Hepatocyte (in vitro differentiated cells): ENCODE results near the gene SLC66A3. TPM values are rescaled to one million over a fixed set of nuclear protein-coding genes. Genes with fewer than 3 reads are reported as not detected.

Experiments
- DNase-seq: peaks from one replicate; pipeline ENCODE4 v3.0.0-alpha.2; 2016; ENCODE audit warnings: low spot score
- H2AFZ ChIP-seq: fragments of 200-600 bp; sonication (generic); 2 replicates; pipeline ENCODE4 v1.6.0; 2016; ENCODE audit warnings: antibody characterized with exemption, mild to moderate bottlenecking
- H3K27ac ChIP-seq: fragments of 200-600 bp; sonication (generic); 2 replicates; pipeline ENCODE4 v1.5.1; 2016; ENCODE audit warnings: mild to moderate bottlenecking
- H3K27me3 ChIP-seq: fragments of 200-600 bp; sonication (generic); 2 replicates; pipeline ENCODE4 v1.6.1; 2016
- H3K36me3 ChIP-seq: fragments of 200-600 bp; sonication (generic); replicated peaks from 2 replicates; pipeline ENCODE4 v1.5.1; 2016; ENCODE audit warnings: low read depth; ENCODE audit not compliant: insufficient read depth
- H3K4me1 ChIP-seq: fragments of 200-600 bp; sonication (generic); 2 replicates; pipeline ENCODE4 v1.5.1; 2016; ENCODE audit warnings: mild to moderate bottlenecking, moderate library complexity; ENCODE audit not compliant: insufficient read depth
- H3K4me2 ChIP-seq: fragments of 200-600 bp; sonication (generic); 2 replicates; pipeline ENCODE4 v1.6.0; 2016
- H3K4me3 ChIP-seq: fragments of 200-600 bp; sonication (generic); 2 replicates; pipeline ENCODE4 v1.5.1; 2016; ENCODE audit warnings: mild to moderate bottlenecking
- H3K79me2 ChIP-seq: fragments of 200-600 bp; sonication (generic); 2 replicates; pipeline ENCODE4 v1.6.0; 2017; ENCODE audit warnings: mild to moderate bottlenecking
- H3K9me2 ChIP-seq: fragments of 200-600 bp; sonication (generic); replicated peaks from 2 replicates; pipeline ENCODE4 v1.6.0; 2017; ENCODE audit warnings: mild to moderate bottlenecking; ENCODE audit not compliant: insufficient read depth
- H3K9me3 ChIP-seq: fragments of 200-600 bp; sonication (generic); 2 replicates; pipeline ENCODE4 v1.5.1; 2016; ENCODE audit warnings: low read depth, mild to moderate bottlenecking
- H4K20me1 ChIP-seq: fragments of 200-600 bp; sonication (generic); 2 replicates; pipeline ENCODE4 v1.6.0; 2016; ENCODE audit warnings: mild to moderate bottlenecking; ENCODE audit not compliant: insufficient read depth, poor library complexity, severe bottlenecking
- EZH2 ChIP-seq: fragments of 200-600 bp; sonication (generic); IDR thresholded peaks from 2 replicates; pipeline ENCODE4 v1.6.1; 2016; ENCODE audit warnings: antibody characterized with exemption, mild to moderate bottlenecking, borderline replicate concordance
- EZH2phosphoT487 ChIP-seq: fragments of 200-600 bp; sonication (generic); IDR thresholded peaks from one replicate; pipeline ENCODE4 v1.6.1; 2018; ENCODE audit warnings: antibody characterized with exemption, mild to moderate bottlenecking, low read depth, moderate library complexity; ENCODE audit not compliant: unreplicated experiment, severe bottlenecking
- WGBS: methylation state at CpG from one replicate; pipeline ENCODE4 v1.1.6; 2016; ENCODE audit warnings: low lambda C conversion rate; ENCODE audit errors: missing lambda C conversion rate; 5-methylcytosine and 5-hydroxymethylcytosine counted together
- polyA plus RNA-seq: library from polyadenylated mRNA; unstranded; fragments of >200 nt; fragmentation: Nextera tagmentation; extraction: Ambion mirVana; gene quantifications from 2 replicates; pipeline ENCODE4 v1.2.1, GENCODE V29; 2016
- total RNA-seq: library from RNA; depleted of rRNA; stranded (reverse); fragments of >200 nt; gene quantifications from 2 replicates; pipeline ENCODE4 v1.2.3, GENCODE V29; 2014
- TF ChIP-seq, protein P1 (sequence below): fragments of 200-600 bp; sonication (generic); IDR thresholded peaks from 2 replicates; pipeline ENCODE4 v1.5.1; 2016; ENCODE audit warnings: antibody characterized with exemption, mild to moderate bottlenecking; ENCODE audit not compliant: poor library complexity

Gene SLC66A3
- total and polyA plus RNA-seq, 2 experiments from 2014 or later: 24.3 to 26.8 TPM

DNA sequence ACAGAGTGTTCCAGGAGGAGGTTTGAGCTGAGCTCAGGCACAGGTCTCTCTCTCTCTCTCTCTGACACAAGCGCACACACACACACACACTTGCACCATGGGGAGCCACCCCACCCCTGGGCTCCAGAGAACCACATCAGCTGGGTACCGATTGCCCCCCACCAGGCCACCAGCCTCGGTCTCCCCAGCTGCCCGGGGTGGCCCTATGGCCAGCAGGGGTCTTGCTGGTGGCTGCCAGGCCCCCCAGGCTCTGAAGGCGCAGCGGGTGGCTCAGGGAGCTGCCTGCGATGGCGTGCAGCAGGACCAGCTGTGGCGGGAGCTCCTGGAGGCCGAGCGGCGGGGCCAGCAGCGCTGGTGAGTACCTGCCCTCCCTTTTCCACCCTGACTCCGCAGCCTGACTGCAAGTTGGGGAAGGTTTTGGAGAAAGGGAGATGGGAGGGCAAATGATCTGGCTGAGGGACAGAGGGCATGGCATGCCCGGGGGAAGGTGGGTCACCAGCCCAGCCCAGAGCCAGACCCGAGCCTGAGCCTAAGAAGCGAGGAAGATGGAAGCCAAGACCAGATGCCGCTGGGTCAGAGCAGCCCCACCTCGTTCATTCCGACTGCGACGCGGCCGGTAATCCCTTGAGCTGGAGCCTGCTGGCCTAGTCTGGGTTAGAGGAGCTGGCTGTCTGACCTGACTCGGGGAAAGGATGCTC lies 21.9 kb upstream of the SLC66A3 start:
- no peak for DNase-seq
- no peaks in the 10 kb centered on the region for H3K27me3 ChIP-seq
- no peaks in the 10 kb centered on the region for H3K36me3 ChIP-seq
- H3K4me1 ChIP-seq: peaks cover 9% of the 10 kb centered on the region
- WGBS: 70% methylated on average over 25 of the region's 25 CpGs
- no peak overlapping the region for H3K27ac ChIP-seq
- peak overlapping the region; percentile 53 for H3K4me3 ChIP-seq
- no peaks in the 10 kb centered on the region for H3K79me2 ChIP-seq
- no peaks in the 10 kb centered on the region for H4K20me1 ChIP-seq
- H3K9me2 ChIP-seq: no peaks in the 10 kb centered on the region
- no peaks in the 10 kb centered on the region for H3K9me3 ChIP-seq
- peak overlapping the region; percentile 49 for H2AFZ ChIP-seq
- TF ChIP-seq, protein P1, sequence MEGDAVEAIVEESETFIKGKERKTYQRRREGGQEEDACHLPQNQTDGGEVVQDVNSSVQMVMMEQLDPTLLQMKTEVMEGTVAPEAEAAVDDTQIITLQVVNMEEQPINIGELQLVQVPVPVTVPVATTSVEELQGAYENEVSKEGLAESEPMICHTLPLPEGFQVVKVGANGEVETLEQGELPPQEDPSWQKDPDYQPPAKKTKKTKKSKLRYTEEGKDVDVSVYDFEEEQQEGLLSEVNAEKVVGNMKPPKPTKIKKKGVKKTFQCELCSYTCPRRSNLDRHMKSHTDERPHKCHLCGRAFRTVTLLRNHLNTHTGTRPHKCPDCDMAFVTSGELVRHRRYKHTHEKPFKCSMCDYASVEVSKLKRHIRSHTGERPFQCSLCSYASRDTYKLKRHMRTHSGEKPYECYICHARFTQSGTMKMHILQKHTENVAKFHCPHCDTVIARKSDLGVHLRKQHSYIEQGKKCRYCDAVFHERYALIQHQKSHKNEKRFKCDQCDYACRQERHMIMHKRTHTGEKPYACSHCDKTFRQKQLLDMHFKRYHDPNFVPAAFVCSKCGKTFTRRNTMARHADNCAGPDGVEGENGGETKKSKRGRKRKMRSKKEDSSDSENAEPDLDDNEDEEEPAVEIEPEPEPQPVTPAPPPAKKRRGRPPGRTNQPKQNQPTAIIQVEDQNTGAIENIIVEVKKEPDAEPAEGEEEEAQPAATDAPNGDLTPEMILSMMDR: no peak
- TF ChIP-seq EZH2: no peak
- no peak for TF ChIP-seq EZH2phosphoT487
- peak overlapping the region; percentile 92 for H3K4me2 ChIP-seq

DNA sequence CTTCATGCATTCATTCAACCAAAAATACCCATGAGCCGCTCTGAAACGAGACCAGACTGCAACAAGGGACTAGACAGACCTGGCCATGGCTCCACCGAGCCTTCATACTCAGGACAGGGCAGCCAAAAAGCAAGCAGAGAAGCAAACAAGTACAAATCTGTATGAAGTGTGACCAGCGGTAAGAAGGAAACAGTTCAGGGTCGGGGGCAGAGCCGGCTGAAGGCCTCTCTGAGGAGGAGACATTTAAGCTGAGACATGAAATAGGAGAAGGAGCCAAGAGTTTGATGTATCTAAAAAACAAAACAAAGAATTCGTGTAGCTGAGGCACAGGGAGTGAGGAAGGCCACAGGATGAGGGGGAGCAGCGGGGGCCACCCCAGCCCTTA lies 21.3 kb upstream of the SLC66A3 start:
- H3K27ac ChIP-seq: no peak overlapping the region
- H3K27me3 ChIP-seq: no peaks in the 10 kb centered on the region
- H3K4me3 ChIP-seq: no peak overlapping the region
- TF ChIP-seq EZH2: no peak
- no peak overlapping the region for H2AFZ ChIP-seq
- no peaks in the 10 kb centered on the region for H3K9me2 ChIP-seq
- peak overlapping the region; percentile 92 for H3K4me2 ChIP-seq
- H4K20me1 ChIP-seq: no peaks in the 10 kb centered on the region
- DNase-seq: no peak
- H3K79me2 ChIP-seq: no peaks in the 10 kb centered on the region
- H3K9me3 ChIP-seq: no peaks in the 10 kb centered on the region
- no peaks in the 10 kb centered on the region for H3K36me3 ChIP-seq
- 73% methylated on average over 8 of the region's 8 CpGs for WGBS
- H3K4me1 ChIP-seq: peaks cover 9% of the 10 kb centered on the region

DNA sequence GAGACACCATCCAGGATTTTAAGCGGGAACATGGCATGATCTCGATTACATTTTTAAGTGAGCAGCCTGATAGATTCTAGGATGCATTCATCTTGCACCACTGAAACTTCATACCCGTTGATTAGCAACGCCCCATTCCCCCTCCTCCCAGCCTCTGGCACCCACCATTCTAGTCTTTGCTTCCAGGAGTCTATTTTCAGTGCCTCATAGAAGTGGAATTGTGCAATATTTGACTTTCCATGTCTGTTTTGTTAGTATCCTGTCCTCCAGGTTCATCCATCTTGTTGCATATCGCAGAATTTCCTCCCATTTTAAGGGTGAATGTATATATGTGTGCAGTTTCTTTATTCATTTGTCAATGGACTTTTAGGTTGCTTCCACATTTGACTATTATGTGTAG lies 20.9 kb upstream of the SLC66A3 start:
- no peaks in the 10 kb centered on the region for H3K27me3 ChIP-seq
- no peaks in the 10 kb centered on the region for H4K20me1 ChIP-seq
- no peak for DNase-seq
- TF ChIP-seq EZH2: no peak
- H3K79me2 ChIP-seq: no peaks in the 10 kb centered on the region
- H3K9me2 ChIP-seq: no peaks in the 10 kb centered on the region
- H3K36me3 ChIP-seq: no peaks in the 10 kb centered on the region
- no peaks in the 10 kb centered on the region for H3K9me3 ChIP-seq
- no peak overlapping the region for H2AFZ ChIP-seq
- no peak overlapping the region for H3K4me2 ChIP-seq
- 82% methylated on average over 5 of the region's 5 CpGs for WGBS
- H3K4me3 ChIP-seq: no peak overlapping the region
- H3K27ac ChIP-seq: no peak overlapping the region
- peaks cover 9% of the 10 kb centered on the region for H3K4me1 ChIP-seq

DNA sequence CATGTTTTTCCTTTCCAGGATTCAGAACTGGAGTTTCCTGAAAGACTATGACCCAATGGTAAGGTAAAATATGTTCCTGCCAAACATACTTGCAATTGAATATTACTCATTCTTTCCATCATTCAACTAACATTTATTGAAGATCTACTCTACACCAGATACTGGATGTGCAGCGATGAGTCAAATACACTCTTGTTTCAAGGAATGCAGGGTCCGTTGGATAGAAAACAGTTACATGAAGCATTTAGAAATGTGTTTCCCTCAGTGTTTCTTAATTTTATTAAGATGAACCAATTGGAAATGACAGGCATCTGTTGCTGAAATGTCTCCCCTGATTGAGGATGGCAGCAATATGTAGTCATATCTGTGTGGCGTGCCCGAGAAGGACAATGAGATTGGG lies 14.8 kb upstream of the SLC66A3 start:
- Histone ChIP-seq H3K27ac (no peak overlapping the region), H3K4me3 (no peak overlapping the region), H3K4me1 (no peaks in the 10 kb centered on the region), H3K4me2 (no peak overlapping the region), H3K27me3 (no peaks in the 10 kb centered on the region), H3K9me2 (no peaks in the 10 kb centered on the region), H2AFZ (no peak overlapping the region), H3K36me3 (no peaks in the 10 kb centered on the region), H3K79me2 (no peaks in the 10 kb centered on the region), H3K9me3 (no peaks in the 10 kb centered on the region), H4K20me1 (no peaks in the 10 kb centered on the region)
- 84% methylated on average over 4 of the region's 4 CpGs for WGBS
- TF ChIP-seq EZH2: no peak
- TF ChIP-seq, protein P1: no peak
- no peak for TF ChIP-seq EZH2phosphoT487
- DNase-seq: no peak
